ENCODE results near the gene ANXA5.

The ANXA5 gene

DNA sequence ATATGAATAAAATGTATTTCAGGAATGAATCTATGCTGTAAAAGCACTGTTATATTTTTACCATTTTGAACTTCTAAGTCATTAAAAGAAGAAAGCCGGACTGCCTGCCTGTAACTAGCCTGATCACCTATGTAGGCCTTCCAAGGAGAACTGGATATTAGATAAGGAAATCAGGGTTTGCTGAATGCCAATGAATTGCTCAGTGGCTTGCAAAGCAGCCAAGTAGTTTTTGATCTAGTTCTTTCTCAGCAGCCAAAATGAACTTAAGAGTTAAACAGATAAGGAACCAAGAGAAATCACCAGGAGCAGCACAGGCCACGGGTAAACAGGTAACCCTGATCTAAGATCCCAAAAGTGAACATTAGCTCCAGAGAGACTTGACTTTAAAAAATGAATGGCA, 3.3 kb downstream of the ANXA5 start:
- TF ChIP-seq, protein P1, sequence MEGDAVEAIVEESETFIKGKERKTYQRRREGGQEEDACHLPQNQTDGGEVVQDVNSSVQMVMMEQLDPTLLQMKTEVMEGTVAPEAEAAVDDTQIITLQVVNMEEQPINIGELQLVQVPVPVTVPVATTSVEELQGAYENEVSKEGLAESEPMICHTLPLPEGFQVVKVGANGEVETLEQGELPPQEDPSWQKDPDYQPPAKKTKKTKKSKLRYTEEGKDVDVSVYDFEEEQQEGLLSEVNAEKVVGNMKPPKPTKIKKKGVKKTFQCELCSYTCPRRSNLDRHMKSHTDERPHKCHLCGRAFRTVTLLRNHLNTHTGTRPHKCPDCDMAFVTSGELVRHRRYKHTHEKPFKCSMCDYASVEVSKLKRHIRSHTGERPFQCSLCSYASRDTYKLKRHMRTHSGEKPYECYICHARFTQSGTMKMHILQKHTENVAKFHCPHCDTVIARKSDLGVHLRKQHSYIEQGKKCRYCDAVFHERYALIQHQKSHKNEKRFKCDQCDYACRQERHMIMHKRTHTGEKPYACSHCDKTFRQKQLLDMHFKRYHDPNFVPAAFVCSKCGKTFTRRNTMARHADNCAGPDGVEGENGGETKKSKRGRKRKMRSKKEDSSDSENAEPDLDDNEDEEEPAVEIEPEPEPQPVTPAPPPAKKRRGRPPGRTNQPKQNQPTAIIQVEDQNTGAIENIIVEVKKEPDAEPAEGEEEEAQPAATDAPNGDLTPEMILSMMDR (IDR thresholded peaks at IDR 0.05; ENCODE audit: borderline replicate concordance, control extremely low read depth, extremely low read depth, insufficient read depth, missing control alignments): no peak
- DNase-seq (ENCODE audit: low spot score): no peak

GRCh38 chr4:121692261-121692660, 4.5 kb downstream of the ANXA5 start:
- in situ Hi-C loops (cut with MboI; ENCODE audit: low sequenced_read_pairs, unreplicated experiment): no loop called here
- TF ChIP-seq, protein P1 (IDR thresholded peaks at IDR 0.05; ENCODE audit: borderline replicate concordance, control extremely low read depth, extremely low read depth, insufficient read depth, missing control alignments): no peak
- no peak for DNase-seq (ENCODE audit: low spot score)

More for the DNA sequence above, 3.3 kb downstream of the ANXA5 start:
- in situ Hi-C loops (cut with MboI; ENCODE audit: low sequenced_read_pairs, unreplicated experiment): no loop called here

- DNase-seq (ENCODE audit: low spot score): no peak
- TF ChIP-seq, protein P1 (IDR thresholded peaks at IDR 0.05; ENCODE audit: borderline replicate concordance, control extremely low read depth, extremely low read depth, insufficient read depth, missing control alignments): no peak
- in situ Hi-C loops (cut with MboI; ENCODE audit: low sequenced_read_pairs, unreplicated experiment): no loop called here
These were observed 6.8 kb downstream of the ANXA5 start for GRCh38 chr4:121690001-121690400.

DNA sequence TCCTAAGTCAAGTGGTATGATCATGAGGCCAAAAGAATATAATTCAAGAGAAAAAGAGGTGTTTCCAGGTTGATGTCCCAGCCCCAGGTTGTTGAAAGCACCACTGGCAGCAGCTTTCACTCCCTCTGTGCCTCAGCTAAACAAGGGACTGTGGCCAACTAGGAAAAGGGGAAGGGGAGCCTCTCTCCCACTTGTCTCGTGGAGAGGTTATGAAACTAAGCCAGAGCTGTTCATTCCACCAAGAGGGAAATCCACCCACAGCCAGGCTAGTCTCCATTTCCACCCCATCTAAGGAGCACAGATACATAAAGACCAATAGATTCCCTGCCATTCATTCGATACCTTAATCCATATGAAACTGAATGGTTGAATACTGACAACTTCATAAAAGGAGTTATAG, 8.1 kb downstream of the ANXA5 start:
- no peak for DNase-seq (ENCODE audit: low spot score)
- TF ChIP-seq, protein P1 (IDR thresholded peaks at IDR 0.05; ENCODE audit: borderline replicate concordance, control extremely low read depth, extremely low read depth, insufficient read depth, missing control alignments): no peak
- in situ Hi-C loops (cut with MboI; ENCODE audit: low sequenced_read_pairs, unreplicated experiment): no loop called here

GRCh38 chr4:121688261-121688660, 8.5 kb downstream of the ANXA5 start:
- TF ChIP-seq, protein P1 (IDR thresholded peaks at IDR 0.05; ENCODE audit: borderline replicate concordance, control extremely low read depth, extremely low read depth, insufficient read depth, missing control alignments): no peak
- in situ Hi-C loops (cut with MboI; ENCODE audit: low sequenced_read_pairs, unreplicated experiment): no loop called here
- DNase-seq (ENCODE audit: low spot score): no peak

DNA sequence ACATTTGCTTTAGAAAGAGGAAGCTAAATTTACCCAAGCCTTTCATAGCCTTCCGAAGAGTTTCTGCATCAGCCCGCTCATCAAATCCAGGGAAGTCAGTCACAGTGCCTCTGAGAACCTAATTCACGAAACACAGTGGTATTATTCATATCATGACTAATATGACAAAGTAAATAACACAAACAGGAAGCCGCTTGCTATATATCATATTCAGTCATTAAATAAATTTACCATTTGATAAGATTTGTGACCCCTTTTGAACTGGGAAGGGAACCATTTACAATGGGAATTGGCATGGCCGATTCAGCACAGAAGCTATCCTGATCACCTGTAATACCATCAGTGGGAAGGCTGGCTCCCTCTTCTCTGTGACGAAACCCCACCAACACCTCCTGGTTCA, 10.5 kb downstream of the ANXA5 start:
- no peak for DNase-seq (ENCODE audit: low spot score)
- in situ Hi-C loops (cut with MboI; ENCODE audit: low sequenced_read_pairs, unreplicated experiment): no loop called here

More for the DNA sequence above, 10.5 kb downstream of the ANXA5 start:
- TF ChIP-seq, protein P1 (IDR thresholded peaks at IDR 0.05; ENCODE audit: borderline replicate concordance, control extremely low read depth, extremely low read depth, insufficient read depth, missing control alignments): no peak

Data from GM13976 (cell line).